Stimulated activated memory B cell treated with anti-CD40 and anti-IgM and Interleukin-4, amounts not matched to agents 10 μg/mL and 1 μg/mL and 100 μg/mL, for 72 hours (primary cell): ENCODE data around the gene FBXL17.
"Not testable (repeated sequence)": the region's sequence is repeated elsewhere in the genome, so short reads cannot be mapped to it uniquely, and the experiment has no call there.

Source experiments
- ATAC-seq: fragments of 150-1000 bp; cut with Tn5 transposase; 2 replicates; pipeline ENCODE4 v1.10.0; 2021
- H3K27ac Mint-ChIP-seq: one replicate; pipeline ENCODE4 v1.8.0; 2022; ENCODE audit warnings: mild to moderate bottlenecking, mixed read lengths
- H3K27me3 Mint-ChIP-seq: one replicate; pipeline ENCODE4 v1.8.0; 2022; ENCODE audit warnings: mixed read lengths
- H3K36me3 Mint-ChIP-seq: one replicate; pipeline ENCODE4 v1.8.0; 2022; ENCODE audit warnings: mixed read lengths
- H3K4me1 Mint-ChIP-seq: one replicate; pipeline ENCODE4 v1.8.0; 2022; ENCODE audit warnings: mixed read lengths
- H3K4me3 Mint-ChIP-seq: one replicate; pipeline ENCODE4 v1.8.0; 2022; ENCODE audit warnings: mild to moderate bottlenecking, moderate library complexity, mixed read lengths
- H3K9me3 Mint-ChIP-seq: one replicate; pipeline ENCODE4 v1.8.0; 2022; ENCODE audit warnings: mixed read lengths

FBXL17 gene

DNA sequence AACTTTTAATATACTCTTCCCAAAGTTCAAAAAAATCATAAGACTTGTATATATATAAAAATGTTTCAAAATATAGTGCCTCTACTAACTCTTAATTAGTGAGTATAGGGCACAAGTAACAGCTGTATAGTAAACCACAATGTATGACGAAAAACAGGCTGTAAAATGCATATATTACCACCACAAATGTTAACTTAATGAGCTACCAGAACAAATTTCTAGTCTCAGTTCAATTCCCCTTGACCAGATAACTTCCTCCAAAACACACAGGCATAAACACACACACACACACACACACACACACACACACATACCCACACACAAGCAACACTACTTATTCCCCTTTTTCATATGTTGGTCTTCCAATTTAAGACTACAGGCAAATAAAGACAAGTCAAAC is 78.8 kb downstream of the FBXL17 start:
- Mint-ChIP-seq H3K4me1 (peaks cover 16% of the 10 kb centered on the region), H3K4me3 (no peak overlapping the region), H3K36me3 (peaks cover 5% of the 10 kb centered on the region), H3K27me3 (no peaks in the 10 kb centered on the region), H3K27ac (no peak overlapping the region), H3K9me3 (no peaks in the 10 kb centered on the region)
- no peak for ATAC-seq

DNA sequence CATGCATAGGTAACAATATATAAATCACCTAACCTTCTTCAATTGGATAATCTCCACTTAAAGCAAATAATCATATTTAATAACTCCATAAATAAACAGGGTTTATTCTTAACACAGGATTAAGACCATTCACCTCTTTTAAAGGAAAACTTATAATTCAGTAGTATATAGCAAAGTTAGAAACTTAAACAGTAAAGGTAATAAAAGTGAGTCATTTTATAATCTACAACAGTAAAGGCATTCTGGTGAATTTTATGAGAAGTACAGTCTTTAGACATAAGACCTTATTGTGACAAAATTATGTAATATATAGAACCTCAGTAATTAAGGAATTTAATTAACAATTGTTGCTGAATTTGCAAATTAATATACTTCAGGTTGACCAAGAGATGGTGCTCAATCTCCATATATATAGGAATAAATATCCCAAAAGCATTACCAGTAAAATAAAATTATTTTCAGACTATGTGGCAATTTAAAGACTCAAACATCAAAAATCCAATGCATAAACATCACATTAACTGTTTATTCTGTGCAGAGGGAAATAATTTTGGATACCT is 84.8 kb downstream of the FBXL17 start:
- H3K4me1 Mint-ChIP-seq: peaks cover 7% of the 10 kb centered on the region
- no peaks in the 10 kb centered on the region for H3K27me3 Mint-ChIP-seq
- no peak overlapping the region for H3K4me3 Mint-ChIP-seq
- H3K36me3 Mint-ChIP-seq: peaks cover 6% of the 10 kb centered on the region
- no peak for ATAC-seq
- peaks cover 2% of the 10 kb centered on the region for H3K9me3 Mint-ChIP-seq
- no peak overlapping the region for H3K27ac Mint-ChIP-seq

DNA sequence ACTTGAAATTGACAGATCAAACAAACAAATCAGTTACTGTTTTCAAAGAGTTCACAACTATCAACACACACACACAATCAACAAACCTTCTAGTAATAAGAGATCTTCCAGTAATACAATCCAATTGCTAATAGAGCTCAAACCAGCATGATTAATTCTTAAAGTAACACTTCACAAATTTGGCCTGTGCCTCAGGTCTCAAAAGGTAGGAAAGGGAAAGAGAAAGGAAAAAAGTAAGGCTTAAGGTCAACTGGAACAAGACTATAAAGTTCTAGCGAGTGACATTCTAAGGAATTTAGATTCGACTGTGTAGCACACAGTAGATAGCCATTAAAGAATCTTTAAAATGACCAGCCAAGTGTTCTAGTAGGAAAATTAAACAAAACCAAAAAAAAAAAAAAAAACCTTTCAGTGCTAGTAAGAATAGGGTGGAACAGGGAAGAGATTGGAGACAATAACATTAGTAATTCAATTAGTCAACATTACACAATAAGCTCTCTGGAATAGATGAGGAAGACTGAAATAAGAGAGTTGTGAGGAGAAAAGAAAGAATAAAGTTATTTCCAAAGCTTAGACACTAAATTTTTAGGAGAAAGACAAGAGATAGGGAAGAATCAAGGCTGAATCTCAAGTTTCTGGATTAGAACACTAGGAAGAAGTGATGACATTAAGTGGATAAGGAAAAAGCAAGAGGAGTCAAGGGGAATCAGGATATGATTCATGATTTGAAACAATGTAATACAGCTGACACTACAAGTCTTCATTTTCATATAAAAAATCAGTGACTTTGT is 86.1 kb downstream of the FBXL17 start:
- ATAC-seq: no peak
- Mint-ChIP-seq H3K4me1 (peaks cover 7% of the 10 kb centered on the region), H3K27me3 (no peaks in the 10 kb centered on the region), H3K27ac (no peak overlapping the region), H3K4me3 (no peak overlapping the region), H3K36me3 (peaks cover 13% of the 10 kb centered on the region), H3K9me3 (peaks cover 2% of the 10 kb centered on the region)

DNA sequence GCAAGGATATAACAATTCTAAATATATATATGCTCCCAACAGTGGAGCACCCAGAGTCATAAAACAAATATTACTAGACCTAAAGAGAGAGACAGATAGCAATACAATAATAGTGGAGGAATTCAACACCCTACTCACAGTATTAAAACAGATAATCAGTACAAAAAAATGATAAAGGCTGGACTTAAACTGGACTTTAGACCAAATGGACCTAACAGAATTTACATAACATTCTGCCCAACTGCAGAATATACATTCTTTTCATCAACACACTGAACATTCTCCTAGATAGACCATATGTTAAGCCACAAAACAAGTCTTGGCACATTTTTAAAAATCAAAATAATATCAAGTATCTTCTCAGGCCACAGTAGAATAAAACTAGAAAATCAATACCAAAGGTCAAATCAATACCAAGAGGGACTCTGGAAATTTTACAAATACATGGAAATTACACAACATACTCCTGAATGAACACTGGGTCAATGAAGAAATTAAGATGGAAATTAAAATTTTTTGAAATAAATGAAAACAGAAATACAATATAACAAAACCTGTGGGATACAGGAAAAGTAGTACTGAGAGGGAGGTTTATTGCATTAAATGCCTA is 100.8 kb downstream of the FBXL17 start:
- Mint-ChIP-seq H3K4me1 (peaks cover 37% of the 10 kb centered on the region), H3K4me3 (no peak overlapping the region), H3K9me3 (peaks cover 24% of the 10 kb centered on the region), H3K27me3 (no peaks in the 10 kb centered on the region), H3K27ac (no peak overlapping the region), H3K36me3 (peaks cover 59% of the 10 kb centered on the region)
- ATAC-seq: no peak

DNA sequence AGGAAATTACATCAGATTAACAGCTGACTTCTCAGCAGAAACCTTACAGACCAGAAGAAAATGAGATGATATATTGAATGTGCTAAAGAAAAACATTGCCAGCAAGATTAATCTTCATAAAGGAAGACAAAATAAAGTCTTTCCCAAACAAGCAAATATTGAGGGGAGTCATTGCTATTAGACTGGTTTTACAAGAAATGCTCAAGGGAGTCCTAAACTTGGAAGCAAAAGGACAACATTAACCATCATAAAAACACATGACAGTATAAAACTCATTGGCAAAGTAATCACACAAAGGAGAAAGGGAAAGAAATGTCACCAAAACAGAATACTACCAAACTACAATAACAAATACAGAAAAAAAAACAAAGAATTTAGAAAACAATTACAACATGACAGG is 101.7 kb downstream of the FBXL17 start:
- Mint-ChIP-seq H3K4me3 (no peak overlapping the region), H3K9me3 (peaks cover 22% of the 10 kb centered on the region), H3K36me3 (peaks cover 57% of the 10 kb centered on the region), H3K4me1 (peaks cover 36% of the 10 kb centered on the region), H3K27ac (no peak overlapping the region), H3K27me3 (no peaks in the 10 kb centered on the region)
- ATAC-seq: no peak

DNA sequence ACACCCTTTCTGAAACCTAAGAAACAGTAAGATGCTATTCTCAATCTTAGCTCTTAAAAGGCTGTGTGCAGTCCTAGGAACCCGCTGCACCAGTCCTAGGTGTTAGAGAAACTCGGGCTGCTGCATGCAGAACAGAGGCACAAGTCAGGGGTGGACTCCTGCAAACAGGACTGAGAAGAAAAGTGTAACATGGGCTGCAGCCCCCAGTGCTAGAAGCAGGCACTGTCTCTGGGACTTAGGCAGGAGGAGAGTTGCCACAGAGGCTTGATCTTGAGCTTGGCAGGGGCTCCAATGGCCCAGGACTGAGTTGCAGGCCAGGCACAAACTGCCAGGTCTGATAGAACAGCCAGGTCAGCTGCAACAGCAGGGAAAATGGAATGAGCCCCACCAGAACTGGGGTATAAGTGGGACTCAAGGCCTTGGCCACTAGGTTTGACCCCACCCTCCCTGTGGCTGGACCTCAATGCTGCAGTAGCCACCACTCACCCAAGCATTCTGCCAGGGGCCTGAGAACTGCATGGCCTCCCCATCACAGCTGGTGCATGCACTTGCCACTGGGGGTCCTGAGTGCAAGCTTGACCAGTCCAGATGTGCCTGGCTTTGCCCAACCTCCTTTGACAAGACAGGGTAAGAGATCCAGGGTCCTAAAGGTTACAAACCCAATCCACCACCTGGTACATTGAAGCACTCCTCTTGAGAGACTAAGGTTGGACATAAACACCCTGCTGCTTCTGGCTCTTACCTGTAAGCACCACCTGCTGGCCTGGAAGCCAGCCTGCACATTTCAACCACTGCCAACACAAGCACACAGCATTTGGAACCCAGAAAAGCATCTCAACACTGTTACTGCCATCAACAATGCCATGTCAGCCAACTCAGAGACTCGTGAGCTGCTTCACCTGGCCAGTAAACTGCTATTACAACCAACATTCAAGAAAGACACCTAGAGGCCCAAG is 103.3 kb downstream of the FBXL17 start:
- ATAC-seq: no peak
- H3K27ac Mint-ChIP-seq: no peak overlapping the region
- H3K9me3 Mint-ChIP-seq: peaks cover 14% of the 10 kb centered on the region
- H3K4me3 Mint-ChIP-seq: no peak overlapping the region
- H3K36me3 Mint-ChIP-seq: peaks cover 50% of the 10 kb centered on the region
- peaks cover 36% of the 10 kb centered on the region for H3K4me1 Mint-ChIP-seq
- no peaks in the 10 kb centered on the region for H3K27me3 Mint-ChIP-seq

DNA sequence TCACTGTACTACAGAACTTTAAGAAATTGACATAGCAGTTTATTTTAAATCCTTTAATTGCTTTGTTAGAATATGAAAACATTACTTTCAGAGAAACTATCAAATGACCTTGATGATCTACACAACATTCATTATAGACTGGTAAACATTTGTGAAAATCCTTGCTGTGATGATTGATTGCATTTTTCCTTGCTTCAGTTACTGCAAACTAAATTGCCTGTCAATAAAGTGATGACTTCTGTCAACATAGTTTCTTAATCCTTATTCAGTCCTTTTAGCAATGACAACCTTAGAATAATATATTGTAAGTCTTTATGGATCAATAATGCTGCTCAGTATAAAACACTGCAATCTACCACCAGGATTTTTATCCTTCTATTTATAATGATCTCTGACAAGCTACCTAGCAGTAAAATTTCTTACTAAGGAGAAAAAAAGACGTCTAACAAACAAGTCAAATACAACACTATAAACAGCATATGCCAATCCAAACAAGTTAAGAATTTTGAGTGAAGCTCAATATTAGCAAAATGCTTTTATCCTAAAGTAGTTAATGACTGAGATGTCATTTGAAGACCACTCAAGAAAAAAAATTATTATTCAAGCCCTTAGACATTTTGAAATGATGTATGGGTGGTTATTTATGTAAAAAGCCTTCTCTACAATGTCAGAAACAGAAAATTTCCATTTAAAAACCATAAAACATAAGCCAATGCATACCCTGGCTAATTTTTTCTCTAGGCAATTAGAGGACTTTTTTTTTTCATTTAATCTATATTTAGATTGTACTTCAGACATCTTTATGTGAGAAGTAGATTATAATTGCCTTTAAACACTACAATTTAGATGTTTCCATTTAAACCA is 105.5 kb downstream of the FBXL17 start:
- peaks cover 31% of the 10 kb centered on the region for H3K4me1 Mint-ChIP-seq
- ATAC-seq: no peak
- peaks cover 1% of the 10 kb centered on the region for H3K9me3 Mint-ChIP-seq
- H3K4me3 Mint-ChIP-seq: no peak overlapping the region
- H3K27ac Mint-ChIP-seq: no peak overlapping the region
- peaks cover 34% of the 10 kb centered on the region for H3K36me3 Mint-ChIP-seq
- H3K27me3 Mint-ChIP-seq: no peaks in the 10 kb centered on the region

DNA sequence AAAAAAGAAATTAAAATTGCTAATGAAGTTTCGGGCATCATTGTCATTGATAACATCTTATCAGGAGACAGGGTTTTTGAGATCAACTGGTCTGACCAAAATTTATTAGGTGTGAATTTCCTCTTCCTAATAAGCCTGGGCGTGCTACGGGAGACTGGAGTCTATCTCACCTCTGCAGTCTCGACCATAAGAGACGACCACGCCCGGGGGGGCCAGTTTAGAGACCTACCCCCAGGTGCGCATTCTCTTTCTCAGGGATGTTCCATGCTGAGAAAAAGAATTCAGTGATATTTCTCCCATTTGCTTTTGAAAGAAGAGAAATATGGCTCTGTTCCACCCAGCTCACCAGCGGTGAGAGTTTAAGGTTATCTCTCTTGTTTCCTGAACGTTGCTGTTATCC is 107.8 kb downstream of the FBXL17 start:
- H3K27me3 Mint-ChIP-seq, ATAC-seq, H3K9me3 Mint-ChIP-seq, H3K4me3 Mint-ChIP-seq, H3K27ac Mint-ChIP-seq: not testable (repeated sequence)
- peaks cover 18% of the 10 kb centered on the region for H3K4me1 Mint-ChIP-seq
- H3K36me3 Mint-ChIP-seq: peaks cover 27% of the 10 kb centered on the region

DNA sequence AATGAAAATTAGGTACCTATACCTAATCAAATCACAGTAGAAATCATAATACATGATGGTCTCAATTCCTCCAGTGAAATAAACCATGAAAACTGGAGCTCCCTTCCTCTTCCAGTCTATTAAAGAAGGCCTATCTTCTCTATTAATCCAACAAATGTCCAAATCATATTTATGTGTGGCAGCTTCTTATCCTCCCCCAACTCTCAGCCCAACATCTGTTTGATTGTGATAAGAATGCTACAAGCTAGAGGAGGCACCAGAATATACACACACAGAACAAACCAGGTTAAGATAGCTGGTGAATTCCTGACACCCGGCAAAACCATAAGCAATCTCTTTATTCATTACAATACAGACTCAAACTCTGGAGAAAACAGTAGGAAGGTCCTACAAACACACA is 110.8 kb downstream of the FBXL17 start:
- Mint-ChIP-seq H3K27me3 (no peaks in the 10 kb centered on the region), H3K36me3 (peaks cover 27% of the 10 kb centered on the region), H3K4me3 (no peak overlapping the region), H3K27ac (no peak overlapping the region), H3K4me1 (peaks cover 13% of the 10 kb centered on the region), H3K9me3 (no peaks in the 10 kb centered on the region)
- ATAC-seq: no peak

DNA sequence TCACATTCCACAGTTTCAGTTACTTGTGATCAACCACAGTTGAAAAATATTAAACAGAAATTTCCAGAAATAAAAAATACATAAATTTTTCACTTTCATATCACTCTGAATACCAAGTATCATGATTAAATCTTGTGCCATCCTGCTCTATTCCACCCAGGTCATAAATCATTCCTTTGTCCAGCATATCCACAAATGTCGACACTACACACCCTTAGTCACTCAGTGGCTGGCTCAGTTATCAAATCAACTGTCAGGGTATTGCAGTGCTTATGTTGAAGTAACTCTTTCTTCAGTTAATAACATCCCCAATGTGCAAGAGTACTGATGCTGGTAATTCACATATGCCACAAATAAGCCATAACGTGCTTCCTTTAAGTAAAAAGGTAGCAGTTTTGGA is 115.7 kb downstream of the FBXL17 start:
- no peaks in the 10 kb centered on the region for H3K27me3 Mint-ChIP-seq
- peaks cover 18% of the 10 kb centered on the region for H3K4me1 Mint-ChIP-seq
- no peaks in the 10 kb centered on the region for H3K9me3 Mint-ChIP-seq
- no peak overlapping the region for H3K27ac Mint-ChIP-seq
- no peak overlapping the region for H3K4me3 Mint-ChIP-seq
- ATAC-seq: no peak
- peaks cover 6% of the 10 kb centered on the region for H3K36me3 Mint-ChIP-seq

DNA sequence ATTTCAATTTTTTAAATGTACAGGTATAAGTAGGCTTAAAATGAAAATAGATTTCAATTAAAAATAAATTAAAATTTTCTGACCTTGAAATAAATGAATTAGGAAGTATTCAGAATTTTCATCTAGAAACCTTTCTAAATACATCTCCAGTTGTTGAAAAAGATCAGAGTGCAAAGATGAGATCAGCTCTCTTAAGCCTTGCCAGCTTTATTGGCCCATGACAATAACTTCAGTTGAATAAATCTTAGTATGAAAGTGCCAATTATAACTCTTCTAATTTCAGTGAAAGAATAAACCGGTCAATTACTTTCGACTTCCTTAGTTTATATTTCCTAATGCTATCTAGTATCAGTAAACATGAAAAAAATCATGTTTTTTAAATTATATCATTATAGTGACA is 117.4 kb downstream of the FBXL17 start:
- Mint-ChIP-seq H3K27me3 (no peaks in the 10 kb centered on the region), H3K4me1 (peaks cover 24% of the 10 kb centered on the region), H3K36me3 (no peaks in the 10 kb centered on the region), H3K9me3 (no peaks in the 10 kb centered on the region), H3K27ac (no peak overlapping the region), H3K4me3 (no peak overlapping the region)
- ATAC-seq: no peak

DNA sequence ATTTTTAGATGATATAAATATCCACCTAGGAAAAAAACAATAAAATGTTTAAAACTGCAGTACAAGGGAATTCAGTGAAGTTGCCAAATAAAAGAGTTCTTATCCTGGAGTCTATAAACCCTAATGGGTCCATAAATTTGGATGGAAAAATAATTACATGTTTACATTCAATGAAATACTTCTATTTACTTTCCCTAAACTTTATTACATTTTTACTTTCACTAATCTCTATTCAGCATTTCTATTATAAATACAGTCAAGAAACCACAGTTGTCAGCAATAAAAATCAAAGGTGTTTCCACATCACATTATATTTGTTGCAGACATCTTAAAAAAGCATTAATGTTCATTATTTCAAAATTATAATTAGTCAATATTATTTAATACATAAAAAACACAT is 118.6 kb downstream of the FBXL17 start:
- H3K36me3 Mint-ChIP-seq: no peaks in the 10 kb centered on the region
- no peak overlapping the region for H3K27ac Mint-ChIP-seq
- no peak for ATAC-seq
- no peaks in the 10 kb centered on the region for H3K9me3 Mint-ChIP-seq
- H3K4me1 Mint-ChIP-seq: peaks cover 24% of the 10 kb centered on the region
- no peak overlapping the region for H3K4me3 Mint-ChIP-seq
- H3K27me3 Mint-ChIP-seq: no peaks in the 10 kb centered on the region

DNA sequence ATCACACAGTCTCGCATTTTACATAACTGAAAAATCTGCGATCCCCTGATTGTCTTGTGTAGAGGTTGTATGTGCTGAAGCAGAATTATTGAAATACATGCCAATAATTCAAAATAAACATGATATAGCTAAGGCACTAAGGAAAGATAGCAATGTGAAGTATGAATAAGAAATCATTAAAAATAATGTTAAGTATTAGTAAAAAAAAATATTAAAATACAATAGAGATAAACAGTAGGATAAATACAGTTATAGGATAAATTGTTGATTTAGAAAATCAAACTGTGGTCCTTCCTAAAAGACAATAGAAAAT is 121.1 kb downstream of the FBXL17 start:
- peaks cover 18% of the 10 kb centered on the region for H3K4me1 Mint-ChIP-seq
- ATAC-seq: no peak

DNA sequence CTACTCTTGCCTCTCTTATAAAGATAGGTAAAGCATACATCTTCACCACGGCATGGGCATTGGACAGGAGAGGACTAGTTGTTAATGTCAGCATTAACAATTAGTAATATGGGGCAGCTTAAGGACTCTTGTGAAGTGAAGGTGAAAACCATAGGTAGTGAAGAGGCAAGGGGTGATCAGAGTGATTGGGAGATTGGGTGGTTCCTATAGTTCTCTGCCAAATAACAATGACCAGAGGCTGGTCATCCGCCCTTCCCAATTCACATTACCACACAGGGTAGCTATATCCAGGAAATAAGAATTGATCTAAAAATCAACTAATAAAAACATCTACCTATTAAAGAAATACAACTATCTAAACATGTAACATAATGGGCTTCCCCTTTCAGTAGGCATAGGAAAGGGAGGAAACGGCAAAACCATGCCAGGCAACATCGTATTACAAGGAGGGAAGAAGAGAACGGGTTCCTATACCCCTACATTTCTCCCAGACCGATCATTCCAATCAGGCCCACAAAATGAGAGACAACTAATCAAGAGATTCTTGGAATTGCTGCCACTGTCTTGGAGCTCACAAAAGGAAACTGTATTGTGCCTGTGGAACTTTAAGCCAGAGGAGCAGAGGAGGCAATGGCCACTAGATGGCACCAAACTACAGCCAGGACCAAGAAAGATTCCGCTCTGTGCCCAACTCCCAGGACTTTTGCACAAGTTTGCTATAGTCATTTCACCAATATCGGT is 121.6 kb downstream of the FBXL17 start:
- Mint-ChIP-seq H3K4me1 (peaks cover 18% of the 10 kb centered on the region), H3K36me3 (no peaks in the 10 kb centered on the region), H3K27ac (no peak overlapping the region), H3K9me3 (no peaks in the 10 kb centered on the region), H3K27me3 (no peaks in the 10 kb centered on the region), H3K4me3 (peak overlapping the region; percentile 68)
- peak; percentile 84 for ATAC-seq

More for the DNA sequence above, 121.1 kb downstream of the FBXL17 start:
- Mint-ChIP-seq H3K27ac (no peak overlapping the region), H3K36me3 (no peaks in the 10 kb centered on the region), H3K9me3 (no peaks in the 10 kb centered on the region), H3K4me3 (no peak overlapping the region), H3K27me3 (no peaks in the 10 kb centered on the region)
